GM23248 (cell line): Measurements from ENCODE around the gene CCDC192.
"Not testable (repeated sequence)": the region's sequence is repeated elsewhere in the genome, so short reads cannot be mapped to it uniquely, and the experiment has no call there.

Source experiments
- EZH2 ChIP-seq: fragments of 200-600 bp; sonication (generic); IDR thresholded peaks from 2 replicates; pipeline ENCODE4 v1.6.1; 2018; ENCODE audit warnings: antibody characterized with exemption, mild to moderate bottlenecking; ENCODE audit not compliant: insufficient read depth, poor library complexity, severe bottlenecking
- EZH2phosphoT487 ChIP-seq: fragments of 200-600 bp; sonication (generic); IDR thresholded peaks from 2 replicates; pipeline ENCODE4 v1.6.1; 2018; ENCODE audit warnings: antibody characterized with exemption, moderate library complexity, mild to moderate bottlenecking, low read depth; ENCODE audit not compliant: insufficient read depth

GRCh38 chr5:127791908-127792307 lies 88.7 kb downstream of the CCDC192 start:
- TF ChIP-seq EZH2, EZH2phosphoT487: not testable (repeated sequence)
